ENCODE data around the gene ODAD4. TPM values are rescaled to one million over a fixed set of nuclear protein-coding genes. Genes with fewer than 3 reads are reported as not detected.

Gene ODAD4
- total and polyA plus RNA-seq, 2 of the 8 experiments (the other 6 are each of a cell fraction or from before 2014, with no cell fraction given) = 0.48 to 1.3 TPM

DNA sequence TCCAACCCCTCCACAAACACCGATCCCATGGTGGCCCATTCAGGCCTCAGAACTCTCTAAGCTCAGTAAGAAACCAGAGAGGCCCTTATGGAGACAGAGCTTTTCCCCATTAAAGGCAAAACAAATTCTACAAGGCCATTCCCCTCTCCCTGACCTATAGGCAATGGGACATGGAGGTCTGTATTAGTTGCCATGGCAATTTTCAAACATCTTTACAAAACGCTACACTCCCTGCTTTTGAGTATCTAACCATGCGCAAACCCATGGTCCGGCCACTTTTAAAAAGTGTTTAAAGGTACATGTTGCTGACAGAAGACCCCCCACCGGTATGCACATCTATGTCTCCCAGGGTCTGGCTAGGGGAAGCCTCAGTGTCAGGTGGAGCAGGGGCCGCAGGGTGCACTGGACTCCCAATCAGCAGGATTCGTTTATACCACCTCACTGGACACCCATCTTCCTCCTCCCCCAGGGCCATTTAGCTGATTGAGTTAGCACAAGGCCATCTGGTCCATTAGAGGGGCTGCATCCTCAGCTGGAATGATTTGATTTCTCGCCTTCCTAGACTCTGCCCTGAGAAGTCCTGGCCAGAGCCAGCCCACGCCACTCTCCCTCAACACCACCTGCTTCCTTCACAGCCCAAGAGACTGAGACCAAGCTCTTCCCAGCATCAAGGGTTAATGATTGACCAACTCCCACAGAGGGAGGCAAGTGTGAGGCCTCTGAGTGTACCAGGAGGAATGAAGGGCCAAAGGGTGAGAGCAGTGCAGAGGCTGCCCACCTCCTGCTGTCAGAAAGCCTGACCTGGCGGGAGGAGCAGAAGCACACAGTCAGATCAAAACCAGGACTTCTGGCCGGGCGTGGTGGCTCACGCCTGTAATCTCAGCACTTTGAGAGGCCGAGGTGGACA is 22.5 kb upstream of the ODAD4 start:
- Histone ChIP-seq H3K18ac (ENCODE audit: extremely low read depth, low read length) (no peak overlapping the region), H3K56ac (replicated peaks; ENCODE audit: insufficient read length, low read depth, low read length) (no peak overlapping the region), H3K27me3 (replicated peaks in 1 of 4; ENCODE audit: control insufficient read depth in 3 of 4, extremely low read depth in 1 of 4, insufficient read depth in 3 of 4, low read length in 3 of 4) (no peaks in the 10 kb centered on the region), H4K91ac (replicated peaks; ENCODE audit: insufficient read length, low read length) (no peak overlapping the region), H4K20me1 (replicated peaks in 1 of 2; ENCODE audit: control insufficient read depth in 1 of 2, insufficient read depth in 2 of 2, low read length in 2 of 2) (peaks cover 21 to 44% of the 10 kb centered on the region in 2 experiments), H3K23me2 (ENCODE audit: low read depth, low read length) (no peaks in the 10 kb centered on the region; the same call in 1 of the 2 replicates), H2BK5ac (ENCODE audit: low read depth, low read length) (no peak overlapping the region), H3K4ac (replicated peaks; ENCODE audit: insufficient read length, low read depth, low read length) (no peak overlapping the region), H2AFZ (ENCODE audit: low read length) (no peak overlapping the region), H3K9me3 (ENCODE audit: insufficient read depth in 2 of 2, low read depth in 1 of 2, low read length in 1 of 2) (no peaks in the 10 kb centered on the region), H2BK12ac (ENCODE audit: low read depth, low read length) (no peak overlapping the region), H3K4me2 (ENCODE audit: insufficient read depth in 1 of 2, low read depth in 2 of 2, low read length in 2 of 2) (no peak overlapping the region), H3K23ac (ENCODE audit: insufficient read length) (no peak overlapping the region), H3K27ac (ENCODE audit: low read depth, low read length) (peak overlapping the region; percentile 48; the same call in 1 of the 2 replicates), H3K4me3 (ENCODE audit: extremely low read depth in 1 of 4, insufficient read depth in 2 of 4, low read depth in 3 of 4, low read length in 4 of 4) (no peak overlapping the region), H2BK15ac (ENCODE audit: low read length) (no peak overlapping the region), H4K5ac (ENCODE audit: insufficient read length, low read depth, low read length) (no peak overlapping the region), H2AK5ac (ENCODE audit: low read depth, low read length) (no peak overlapping the region), H4K8ac (ENCODE audit: extremely low read depth, insufficient read depth, low read length) (no peak overlapping the region), H3K79me1 (ENCODE audit: low read depth, low read length) (peaks cover 12% of the 10 kb centered on the region), H3K36me3 (ENCODE audit: control insufficient read depth in 2 of 4, insufficient read depth in 4 of 4, low read length in 3 of 4) (peaks cover 64 to 98% (median 86%) of the 10 kb centered on the region in 4 experiments), H3K4me1 (replicated peaks in 1 of 4; ENCODE audit: control insufficient read depth in 3 of 4, insufficient read depth in 4 of 4, low read length in 3 of 4) (no peaks in the 10 kb centered on the region; a peak in 1 of 7 replicates), H2BK20ac (ENCODE audit: low read length) (no peak overlapping the region), H3K9ac (replicated peaks in 1 of 4; ENCODE audit: extremely low read depth in 1 of 4, low read depth in 3 of 4, low read length in 3 of 4) (no peak overlapping the region), H2BK120ac (replicated peaks; ENCODE audit: low read depth, low read length) (no peak overlapping the region), H3K14ac (ENCODE audit: insufficient read length) (no peak overlapping the region), H3K79me2 (ENCODE audit: control insufficient read depth in 1 of 2, insufficient read depth in 2 of 2, low read length in 2 of 2) (peaks cover 0 to 23% of the 10 kb centered on the region in 2 experiments; a peak in 3 of 4 replicates)
- CTCF ChIA-PET (ENCODE audit: partially characterized antibody) = interaction anchor here (0.6 to 16.0 kb wide), 5 partner anchors 15 to 66 kb away, joined by 3 to 205 read pairs (median 3); partner anchors contain the start of gene CNP
- POLR2A ChIA-PET (ENCODE audit: partially characterized antibody) = interaction anchor here (0.6 to 2.6 kb wide), 9 partner anchors 10 to 51 kb away, joined by 3 to 9 read pairs (median 6); partner anchors contain the start of genes ACLY and ODAD4
- 95% methylated on average over 14 of the region's 14 CpGs; no CpG with 5 or more reads in 1 of the 2 experiments for WGBS, 2 experiments (ENCODE audit: extremely low coverage in 1 of 2, insufficient coverage in 1 of 2, insufficient read length in 1 of 2, insufficient replicate concordance in 2 of 2, low coverage in 1 of 2, low lambda C conversion rate in 2 of 2, missing lambda C conversion rate in 1 of 2)
- no peak for DNase-seq (ENCODE audit: low read depth in 1 of 2, low spot score in 2 of 2)
- no peak for FAIRE-seq
- TF ChIP-seq SP1 (IDR thresholded peaks at IDR 0.05; ENCODE audit: low read depth, low read length) (no peak), ZNF274 (IDR thresholded peaks at IDR 0.05; ENCODE audit: borderline replicate concordance, extremely low read depth, low read length) (no peak), EP300 (IDR thresholded peaks at IDR 0.05; ENCODE audit: borderline replicate concordance in 1 of 2, low read depth in 2 of 2, low read length in 2 of 2) (no peak), USF2 (IDR thresholded peaks at IDR 0.05; ENCODE audit: low read length) (no peak), CHD1 (IDR thresholded peaks at IDR 0.05; ENCODE audit: low read depth, low read length) (no peak), TAF1 (IDR thresholded peaks at IDR 0.05; ENCODE audit: low read depth, low read length) (no peak), BACH1 (IDR thresholded peaks at IDR 0.05; ENCODE audit: low read length) (no peak), POLR2AphosphoS5 (IDR thresholded peaks at IDR 0.05; ENCODE audit: low read depth, low read length) (no peak), KDM4A (IDR thresholded peaks at IDR 0.05; ENCODE audit: low read depth, low read length, severe bottlenecking) (no peak)
- TF ChIP-seq, protein P1, sequence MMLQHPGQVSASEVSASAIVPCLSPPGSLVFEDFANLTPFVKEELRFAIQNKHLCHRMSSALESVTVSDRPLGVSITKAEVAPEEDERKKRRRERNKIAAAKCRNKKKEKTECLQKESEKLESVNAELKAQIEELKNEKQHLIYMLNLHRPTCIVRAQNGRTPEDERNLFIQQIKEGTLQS (IDR thresholded peaks at IDR 0.05; ENCODE audit: insufficient read depth, low read depth, low read length) = no peak

All from H1 (cell line).